M059J (cell line): ENCODE measurements around the gene SLC25A25. TPM values are rescaled to one million over a fixed set of nuclear protein-coding genes. Genes with fewer than 3 reads are reported as not detected.
"Not testable (repeated sequence)": the region's sequence is repeated elsewhere in the genome, so short reads cannot be mapped to it uniquely, and the experiment has no call there.

Source experiments
- DNase-seq: peaks from one replicate; pipeline ENCODE4 v3.0.0-alpha.2; 2012; ENCODE audit warnings: low read depth
- total RNA-seq: library from RNA; depleted of rRNA; stranded (reverse); fragments of >200 nt; shearing (Covaris generic); gene quantifications from 2 replicates; pipeline ENCODE4 v1.2.3, GENCODE V29; 2014

Gene SLC25A25
- total RNA-seq, 1 experiment from 2014 or later: 19.8 TPM

GRCh38 chr9:128051932-128052709, 15.9 kb upstream of the SLC25A25 start:
- no peak for DNase-seq

GRCh38 chr9:128053560-128053959, 14.5 kb upstream of the SLC25A25 start:
- no peak for DNase-seq

DNA sequence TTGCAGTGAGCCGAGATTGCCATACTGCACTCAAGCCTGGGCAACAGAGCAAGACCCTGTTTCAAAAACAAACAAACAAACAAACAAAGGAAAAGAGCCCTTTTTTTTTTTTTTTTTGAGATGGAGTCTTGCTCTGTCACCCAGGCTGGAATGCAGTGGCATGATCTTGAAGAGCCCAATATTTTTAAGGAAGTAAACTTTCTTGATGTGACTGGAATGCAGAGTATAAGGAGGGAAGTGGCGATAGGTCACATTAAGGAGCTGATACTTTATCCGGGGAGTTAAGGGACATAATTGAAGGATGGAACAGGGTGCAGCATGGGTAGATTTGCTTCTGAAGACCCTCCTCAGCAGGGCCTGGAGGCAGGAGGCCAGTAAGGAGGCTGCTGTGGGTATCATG, 13.9 kb upstream of the SLC25A25 start:
- no peak for DNase-seq

GRCh38 chr9:128055344-128056040, 12.5 kb upstream of the SLC25A25 start:
- no peak for DNase-seq

DNA sequence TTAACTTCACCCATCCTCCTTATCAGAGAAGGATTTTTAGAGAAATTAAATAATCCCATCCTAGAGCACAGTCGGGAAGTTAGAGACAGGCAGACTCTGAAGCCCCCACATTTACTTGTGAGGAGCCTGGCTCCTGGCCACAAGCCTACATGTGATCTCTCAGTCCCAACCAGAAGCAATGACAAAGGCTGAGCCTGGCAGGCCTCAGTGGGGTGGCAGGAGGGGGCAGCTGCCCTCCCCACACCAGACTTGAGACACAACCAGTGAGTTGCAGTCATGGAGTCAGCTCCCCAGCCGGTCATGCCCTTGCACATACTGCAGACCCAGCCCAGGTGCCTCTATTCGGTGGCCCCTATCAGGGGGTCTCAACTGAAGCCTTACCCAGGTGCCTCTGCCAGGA, 11.9 kb upstream of the SLC25A25 start:
- no peak for DNase-seq

- no peak for DNase-seq
Observed at GRCh38 chr9:128056887-128057723, 10.9 kb upstream of the SLC25A25 start.

DNA sequence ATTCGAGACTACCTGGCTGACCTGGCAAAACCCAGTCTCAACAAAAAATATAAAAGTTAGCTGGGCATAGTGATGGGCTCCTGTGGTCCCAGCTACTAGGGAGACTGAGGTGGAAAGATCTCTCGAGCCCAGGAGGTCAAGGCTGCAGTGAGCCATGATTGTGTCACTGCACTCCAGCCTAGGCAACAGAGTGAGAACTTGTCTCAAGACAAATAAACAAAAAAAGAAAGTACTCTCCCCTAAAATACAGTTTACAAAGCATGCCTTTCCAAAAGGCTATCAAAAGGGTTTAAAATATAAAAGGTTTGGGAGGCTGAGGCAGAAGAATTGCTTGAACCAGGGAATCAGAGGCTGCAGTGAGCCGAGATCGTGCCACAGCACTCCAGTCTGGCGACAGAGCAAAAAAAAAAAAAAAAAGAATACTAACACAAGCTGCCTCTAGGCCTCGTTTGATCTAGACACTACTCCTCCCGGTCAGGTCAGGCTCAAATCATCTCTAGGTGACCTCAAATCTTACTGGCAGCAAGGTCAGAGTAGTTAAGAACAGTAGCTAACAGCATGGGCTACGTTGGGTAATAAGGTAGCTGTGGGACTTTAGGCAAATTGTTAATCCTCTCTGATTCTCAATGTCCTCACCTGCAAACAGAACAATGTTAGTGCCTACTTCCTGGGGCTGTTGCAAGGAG, 10.2 kb upstream of the SLC25A25 start:
- no peak for DNase-seq

- no peak for DNase-seq
Observed at GRCh38 chr9:128059365-128059983, 8.6 kb upstream of the SLC25A25 start.

DNA sequence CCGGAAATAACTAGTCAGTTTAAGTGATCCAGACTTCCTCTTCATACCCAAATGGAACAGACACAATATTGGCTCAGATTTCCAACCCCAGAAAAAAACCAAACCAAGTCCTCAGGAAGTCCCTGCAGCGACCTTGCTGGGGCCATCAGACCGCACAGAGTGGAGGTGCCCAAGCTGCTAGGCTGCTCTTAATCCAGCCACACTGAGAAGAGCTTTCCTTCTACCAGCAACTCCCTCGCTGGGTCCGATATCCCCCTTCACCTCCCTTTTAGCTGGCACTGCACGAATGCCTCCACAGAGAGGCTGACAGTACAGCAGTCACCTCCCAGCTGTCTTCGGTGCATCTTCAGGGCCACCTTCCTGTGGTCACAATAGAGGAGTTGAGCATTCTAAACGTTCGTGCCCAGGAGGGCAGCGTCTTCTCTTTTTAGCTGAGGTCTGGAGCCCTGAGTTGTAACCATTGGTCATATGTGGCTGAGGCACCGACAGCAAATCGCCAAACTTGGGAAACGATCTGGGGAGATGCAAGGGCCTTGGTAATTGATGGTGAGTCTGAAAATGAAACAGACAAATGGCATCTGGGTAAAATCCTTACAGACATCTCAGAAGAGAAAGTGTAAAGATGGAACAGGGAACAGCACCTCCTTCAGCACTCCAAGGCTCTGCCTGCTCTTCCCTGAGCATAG, 6.6 kb upstream of the SLC25A25 start:
- DNase-seq: no peak

DNA sequence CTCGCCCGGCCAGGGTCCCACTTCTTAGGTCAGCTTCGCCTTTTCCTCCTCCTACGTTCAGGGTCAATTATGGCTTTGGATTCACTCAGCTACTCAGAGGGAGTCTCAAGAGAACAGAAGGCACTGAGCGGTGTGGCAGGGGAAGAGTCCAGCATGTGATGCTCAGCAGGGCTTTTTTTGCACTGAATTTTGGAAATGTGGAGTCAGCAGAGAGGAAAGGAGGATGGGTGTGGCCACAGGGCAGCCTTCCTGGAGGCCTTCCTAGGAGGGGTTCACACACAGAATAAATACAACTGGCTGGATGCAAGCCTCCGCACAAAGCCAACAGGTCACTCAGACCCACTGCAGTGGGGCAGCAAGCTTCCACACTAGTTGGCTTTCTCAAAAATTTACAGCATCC, 5.8 kb upstream of the SLC25A25 start:
- no peak for DNase-seq

GRCh38 chr9:128062846-128063831, 4.9 kb upstream of the SLC25A25 start:
- DNase-seq: no peak

DNA sequence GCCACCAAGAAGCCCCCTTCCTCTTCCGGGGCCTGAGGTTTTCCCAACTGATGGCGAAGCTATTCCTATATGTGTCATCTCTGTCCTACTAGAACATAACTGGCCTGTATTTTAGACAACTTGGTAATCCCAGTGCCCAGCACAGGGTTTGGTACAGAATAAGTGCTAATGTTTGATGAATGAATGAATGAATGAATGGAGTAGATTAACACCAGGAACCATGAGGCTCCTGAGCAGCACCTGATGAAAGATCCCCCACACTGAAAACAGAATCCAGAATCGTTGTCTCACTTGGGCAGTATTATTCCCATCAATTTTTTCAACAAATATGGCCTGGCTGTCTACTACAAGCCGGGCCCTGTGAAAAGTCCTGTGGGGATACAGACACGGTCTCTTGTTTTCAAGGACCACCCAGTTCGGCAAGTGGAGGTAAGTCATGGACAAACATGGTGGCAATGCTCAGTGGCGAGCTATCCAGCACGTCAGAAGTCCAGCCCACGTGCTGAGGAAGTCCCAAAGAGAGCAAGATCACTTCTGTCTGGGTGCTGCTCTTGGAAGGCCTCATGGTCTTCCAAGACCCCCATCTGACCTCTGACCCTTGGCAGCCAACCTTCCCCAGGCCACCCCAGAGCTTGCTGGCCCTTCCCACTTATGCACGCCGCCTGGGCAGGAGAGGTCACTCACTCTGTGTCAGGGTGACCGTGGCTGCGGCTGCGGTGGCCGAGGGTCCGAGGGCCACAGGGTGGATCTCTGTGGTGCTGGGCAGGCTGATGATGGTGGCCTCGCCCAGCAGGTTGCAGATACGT, 1.9 kb upstream of the SLC25A25 start:
- DNase-seq: no peak

GRCh38 chr9:128066713-128067644, 1.1 kb upstream of the SLC25A25 start, which contains the start of gene NAIF1:
Gene NAIF1 (minus strand): TSS chr9:128067320. CDS start chr9:128067101, 219 bp downstream.
- DNase-seq: peak; percentile 99

DNA sequence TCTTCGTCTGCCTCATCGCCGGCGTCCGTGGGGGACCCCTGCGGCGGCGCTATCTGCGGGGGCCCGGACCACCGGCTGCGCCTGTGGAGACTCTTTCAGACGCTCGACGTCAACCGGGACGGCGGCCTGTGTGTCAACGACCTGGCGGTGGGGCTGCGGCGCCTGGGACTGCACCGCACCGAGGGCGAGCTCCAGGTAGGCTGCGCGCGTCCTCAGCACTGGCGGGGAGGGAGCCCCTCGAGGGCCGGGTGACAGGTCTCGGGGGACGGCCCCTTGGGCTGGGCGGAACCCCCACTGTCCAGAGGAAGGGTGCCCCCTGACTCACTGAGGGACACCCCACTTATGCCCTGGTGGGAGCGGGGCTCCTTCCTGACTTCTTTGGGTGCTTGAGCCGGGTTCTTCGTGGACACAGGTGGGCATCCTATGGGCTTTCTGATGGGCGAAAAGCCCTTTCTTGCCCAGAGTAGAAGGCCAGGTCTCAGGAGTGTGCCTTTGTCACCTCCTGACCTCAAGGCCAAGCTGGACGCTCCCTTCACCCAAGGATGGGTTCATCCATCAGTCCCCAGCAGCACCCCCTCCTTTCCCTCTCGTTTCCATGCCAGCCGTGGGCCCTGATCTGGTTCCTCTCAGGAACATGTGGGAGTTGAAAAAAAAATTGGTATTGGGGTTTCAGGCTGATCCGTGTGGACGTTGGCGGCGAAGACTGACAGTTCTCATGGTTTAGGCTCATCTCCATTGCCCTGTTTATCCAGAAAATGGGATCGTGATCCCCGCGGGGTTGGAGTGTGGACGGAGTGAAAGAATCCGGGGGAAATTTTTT, 564 bp downstream of the SLC25A25 start:
- peak; percentile 34 for DNase-seq

GRCh38 chr9:128070874-128071273, 2.8 kb downstream of the SLC25A25 start:
- no peak for DNase-seq

- not testable (repeated sequence) for DNase-seq
Observed at GRCh38 chr9:128071475-128071874, 3.4 kb downstream of the SLC25A25 start.
